Measurements from ENCODE around the gene NUP153.
A peak's percentile ranks its signal among the peaks of the same experiment; 100 is the strongest.

The NUP153 gene

GRCh38 chr6:17622144-17622543 is 84.6 kb downstream of the NUP153 start:
- no peaks in the 10 kb centered on the region for H3K9me3 Mint-ChIP-seq
- no peaks in the 10 kb centered on the region for H3K27me3 Mint-ChIP-seq (ENCODE audit: low read depth)
- no peak overlapping the region for H3K27ac Mint-ChIP-seq
- H3K4me1 Mint-ChIP-seq (ENCODE audit: low read depth) = peaks cover 19% of the 10 kb centered on the region
- H3K4me3 Mint-ChIP-seq = no peak overlapping the region
- H3K36me3 Mint-ChIP-seq (ENCODE audit: low read depth) = peaks cover 40% of the 10 kb centered on the region

GRCh38 chr6:17621003-17621402 is 85.7 kb downstream of the NUP153 start:
- Mint-ChIP-seq H3K4me1 (ENCODE audit: low read depth) (peaks cover 19% of the 10 kb centered on the region), H3K27ac (peak overlapping the region; percentile 4), H3K36me3 (ENCODE audit: low read depth) (peaks cover 48% of the 10 kb centered on the region), H3K9me3 (no peaks in the 10 kb centered on the region), H3K4me3 (no peak overlapping the region), H3K27me3 (ENCODE audit: low read depth) (no peaks in the 10 kb centered on the region)

GRCh38 chr6:17615794-17616193 is 90.9 kb downstream of the NUP153 start:
- H3K9me3 Mint-ChIP-seq = no peaks in the 10 kb centered on the region
- no peak overlapping the region for H3K27ac Mint-ChIP-seq
- H3K4me3 Mint-ChIP-seq = no peak overlapping the region
- peaks cover 48% of the 10 kb centered on the region for H3K36me3 Mint-ChIP-seq (ENCODE audit: low read depth)
- H3K4me1 Mint-ChIP-seq (ENCODE audit: low read depth) = peaks cover 10% of the 10 kb centered on the region
- no peaks in the 10 kb centered on the region for H3K27me3 Mint-ChIP-seq (ENCODE audit: low read depth)

- H3K4me1 Mint-ChIP-seq (ENCODE audit: low read depth) = peaks cover 4% of the 10 kb centered on the region
- no peak overlapping the region for H3K4me3 Mint-ChIP-seq
- H3K9me3 Mint-ChIP-seq = no peaks in the 10 kb centered on the region
- no peak overlapping the region for H3K27ac Mint-ChIP-seq
- no peaks in the 10 kb centered on the region for H3K27me3 Mint-ChIP-seq (ENCODE audit: low read depth)
- peaks cover 31% of the 10 kb centered on the region for H3K36me3 Mint-ChIP-seq (ENCODE audit: low read depth)
These were observed 94.7 kb downstream of the NUP153 start for GRCh38 chr6:17612048-17612447.

- H3K9me3 Mint-ChIP-seq = no peaks in the 10 kb centered on the region
- H3K4me3 Mint-ChIP-seq = no peak overlapping the region
- no peak overlapping the region for H3K27ac Mint-ChIP-seq
- H3K36me3 Mint-ChIP-seq (ENCODE audit: low read depth) = peaks cover 27% of the 10 kb centered on the region
- peaks cover 4% of the 10 kb centered on the region for H3K4me1 Mint-ChIP-seq (ENCODE audit: low read depth)
- H3K27me3 Mint-ChIP-seq (ENCODE audit: low read depth) = no peaks in the 10 kb centered on the region
These were observed 95.9 kb downstream of the NUP153 start for GRCh38 chr6:17610835-17611234.

GRCh38 chr6:17606606-17607005 is 100.1 kb downstream of the NUP153 start:
- Mint-ChIP-seq H3K27ac (no peak overlapping the region), H3K36me3 (ENCODE audit: low read depth) (peaks cover 22% of the 10 kb centered on the region), H3K27me3 (ENCODE audit: low read depth) (no peaks in the 10 kb centered on the region), H3K9me3 (no peaks in the 10 kb centered on the region), H3K4me1 (ENCODE audit: low read depth) (peaks cover 16% of the 10 kb centered on the region), H3K4me3 (no peak overlapping the region)

- Mint-ChIP-seq H3K4me1 (ENCODE audit: low read depth) (peaks cover 27% of the 10 kb centered on the region), H3K4me3 (no peak overlapping the region), H3K36me3 (ENCODE audit: low read depth) (peaks cover 17% of the 10 kb centered on the region), H3K9me3 (no peaks in the 10 kb centered on the region), H3K27me3 (ENCODE audit: low read depth) (no peaks in the 10 kb centered on the region), H3K27ac (no peak overlapping the region)
These were observed 103.8 kb downstream of the NUP153 start for GRCh38 chr6:17602888-17603287.

GRCh38 chr6:17601386-17601703 is 105.4 kb downstream of the NUP153 start:
- Mint-ChIP-seq H3K4me1 (ENCODE audit: low read depth) (peaks cover 27% of the 10 kb centered on the region), H3K27me3 (ENCODE audit: low read depth) (no peaks in the 10 kb centered on the region)

GRCh38 chr6:17600527-17601385 is 106.0 kb downstream of the NUP153 start:
- no peaks in the 10 kb centered on the region for H3K27me3 Mint-ChIP-seq (ENCODE audit: low read depth)
- H3K4me1 Mint-ChIP-seq (ENCODE audit: low read depth) = peaks cover 27% of the 10 kb centered on the region
- peaks cover 11% of the 10 kb centered on the region for H3K36me3 Mint-ChIP-seq (ENCODE audit: low read depth)
- H3K4me3 Mint-ChIP-seq = peak overlapping the region; percentile 81
- H3K27ac Mint-ChIP-seq = peak overlapping the region; percentile 70
- no peaks in the 10 kb centered on the region for H3K9me3 Mint-ChIP-seq

More at GRCh38 chr6:17601386-17601703, 105.4 kb downstream of the NUP153 start:
- Mint-ChIP-seq H3K27ac (peak overlapping the region; percentile 70), H3K9me3 (no peaks in the 10 kb centered on the region), H3K36me3 (ENCODE audit: low read depth) (peaks cover 14% of the 10 kb centered on the region), H3K4me3 (peak overlapping the region; percentile 81)

GRCh38 chr6:17599877-17600526 is 106.7 kb downstream of the NUP153 start, which contains the start of gene FAM8A1:
FAM8A1 (plus strand) TSS chr6:17600302; CDS start chr6:17600410, 108 bp downstream.
- no peaks in the 10 kb centered on the region for H3K9me3 Mint-ChIP-seq
- peak within 1 kb of the TSS; percentile 71 for H3K27ac Mint-ChIP-seq
- H3K4me3 Mint-ChIP-seq = peak within 1 kb of the TSS; percentile 81
- H3K4me1 Mint-ChIP-seq (ENCODE audit: low read depth) = peaks cover 27% of the 10 kb centered on the region
- H3K36me3 Mint-ChIP-seq (ENCODE audit: low read depth) = peaks cover 10% of the 10 kb centered on the region
- no peaks in the 10 kb centered on the region for H3K27me3 Mint-ChIP-seq (ENCODE audit: low read depth)

GRCh38 chr6:17596085-17596484 is 110.6 kb downstream of the NUP153 start:
- no peaks in the 10 kb centered on the region for H3K36me3 Mint-ChIP-seq (ENCODE audit: low read depth)
- H3K27ac Mint-ChIP-seq = no peak overlapping the region
- H3K27me3 Mint-ChIP-seq (ENCODE audit: low read depth) = no peaks in the 10 kb centered on the region
- H3K4me3 Mint-ChIP-seq = no peak overlapping the region
- H3K4me1 Mint-ChIP-seq (ENCODE audit: low read depth) = peaks cover 12% of the 10 kb centered on the region
- no peaks in the 10 kb centered on the region for H3K9me3 Mint-ChIP-seq

GRCh38 chr6:17593246-17593645 is 113.5 kb downstream of the NUP153 start:
- Mint-ChIP-seq H3K36me3 (ENCODE audit: low read depth) (no peaks in the 10 kb centered on the region), H3K4me3 (no peak overlapping the region), H3K27ac (no peak overlapping the region), H3K4me1 (ENCODE audit: low read depth) (peaks cover 10% of the 10 kb centered on the region), H3K27me3 (ENCODE audit: low read depth) (no peaks in the 10 kb centered on the region), H3K9me3 (no peaks in the 10 kb centered on the region)

- no peak overlapping the region for H3K27ac Mint-ChIP-seq
- no peak overlapping the region for H3K4me3 Mint-ChIP-seq
- no peaks in the 10 kb centered on the region for H3K27me3 Mint-ChIP-seq (ENCODE audit: low read depth)
- H3K9me3 Mint-ChIP-seq = no peaks in the 10 kb centered on the region
- H3K36me3 Mint-ChIP-seq (ENCODE audit: low read depth) = no peaks in the 10 kb centered on the region
- peaks cover 10% of the 10 kb centered on the region for H3K4me1 Mint-ChIP-seq (ENCODE audit: low read depth)
These were observed 115.4 kb downstream of the NUP153 start for GRCh38 chr6:17591287-17591686.

GRCh38 chr6:17589406-17590096 is 117.2 kb downstream of the NUP153 start:
- Mint-ChIP-seq H3K9me3 (no peaks in the 10 kb centered on the region), H3K36me3 (ENCODE audit: low read depth) (no peaks in the 10 kb centered on the region), H3K27ac (peak overlapping the region; percentile 16), H3K4me1 (ENCODE audit: low read depth) (peaks cover 10% of the 10 kb centered on the region), H3K27me3 (ENCODE audit: low read depth) (no peaks in the 10 kb centered on the region), H3K4me3 (no peak overlapping the region)

All from T-helper 1 cell treated with Interleukin-12 subunit alpha and Interleukin-12 subunit beta and Interleukin-4 antibody, amounts not matched to agents 30 μg/mL and 1 μg/mL, for 36 hours (primary cell).